Right lobe of liver (tissue), 4 donors: ENCODE results near the gene RIMBP2.

ENCODE experiments used
- POLR2A ChIP-seq: fragments of 450-650 bp; IDR thresholded peaks from one replicate; pipeline ENCODE4 v1.6.1; 2017; ENCODE audit warnings: antibody characterized with exemption, mild to moderate bottlenecking
- TF ChIP-seq, protein P1 (sequence below), 4 donors: fragments of 200-600 bp in 3 of 4; fragments of 450-650 bp in 1 of 4; IDR thresholded peaks; one replicate each; pipeline versions ENCODE4 v1.5.1 to v1.8.0; 2016 to 2022; ENCODE audit warnings: antibody characterized with exemption in 4 of 4, mild to moderate bottlenecking in 2 of 4
- donor health status: DM: no; HTN: no; CAD: no.
- donor health status: DM: no; HTN: no; CAD: no.
- donor health status: DM: no; HTN: yes; CAD: no.

DNA sequence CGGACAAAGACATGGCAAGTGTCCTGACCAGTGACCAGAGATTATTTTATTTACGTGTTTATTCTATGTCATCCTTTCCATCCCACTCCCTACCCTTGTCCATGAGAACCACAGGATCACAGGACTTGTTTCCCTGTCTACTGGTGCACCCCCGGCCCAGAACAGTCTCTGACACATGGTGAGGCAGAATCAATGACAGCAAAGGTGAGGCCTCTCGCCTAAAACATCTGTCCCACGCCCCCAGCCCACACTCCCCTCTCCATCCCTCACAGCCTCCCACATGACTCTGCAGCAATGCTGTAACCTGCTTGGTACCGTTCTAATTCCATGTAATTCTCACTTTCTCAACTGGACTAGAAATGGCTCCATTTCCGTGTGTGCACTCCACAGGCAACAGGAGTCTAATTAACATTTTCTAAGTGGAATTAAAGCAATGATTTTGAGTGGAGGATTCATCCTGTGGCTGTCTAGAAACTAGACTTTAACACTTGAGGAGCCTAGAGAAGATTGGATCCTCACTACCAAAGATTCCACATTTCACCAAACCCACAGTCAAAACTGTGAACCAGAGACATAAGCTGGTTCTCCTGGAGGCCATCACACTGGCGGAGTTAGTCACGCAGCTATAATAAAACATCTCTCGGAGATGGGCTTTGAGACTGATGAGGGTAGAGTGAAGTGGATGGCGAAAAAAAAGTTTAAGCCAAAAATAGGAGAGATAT is 228.3 kb downstream of the RIMBP2 start:
- TF ChIP-seq, protein P1, sequence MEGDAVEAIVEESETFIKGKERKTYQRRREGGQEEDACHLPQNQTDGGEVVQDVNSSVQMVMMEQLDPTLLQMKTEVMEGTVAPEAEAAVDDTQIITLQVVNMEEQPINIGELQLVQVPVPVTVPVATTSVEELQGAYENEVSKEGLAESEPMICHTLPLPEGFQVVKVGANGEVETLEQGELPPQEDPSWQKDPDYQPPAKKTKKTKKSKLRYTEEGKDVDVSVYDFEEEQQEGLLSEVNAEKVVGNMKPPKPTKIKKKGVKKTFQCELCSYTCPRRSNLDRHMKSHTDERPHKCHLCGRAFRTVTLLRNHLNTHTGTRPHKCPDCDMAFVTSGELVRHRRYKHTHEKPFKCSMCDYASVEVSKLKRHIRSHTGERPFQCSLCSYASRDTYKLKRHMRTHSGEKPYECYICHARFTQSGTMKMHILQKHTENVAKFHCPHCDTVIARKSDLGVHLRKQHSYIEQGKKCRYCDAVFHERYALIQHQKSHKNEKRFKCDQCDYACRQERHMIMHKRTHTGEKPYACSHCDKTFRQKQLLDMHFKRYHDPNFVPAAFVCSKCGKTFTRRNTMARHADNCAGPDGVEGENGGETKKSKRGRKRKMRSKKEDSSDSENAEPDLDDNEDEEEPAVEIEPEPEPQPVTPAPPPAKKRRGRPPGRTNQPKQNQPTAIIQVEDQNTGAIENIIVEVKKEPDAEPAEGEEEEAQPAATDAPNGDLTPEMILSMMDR (IDR thresholded peaks at IDR 0.05): no peak
- TF ChIP-seq POLR2A: no peak
